Neuronal stem cell (in vitro differentiated cells): ENCODE measurements around the gene CYGB. TPM values are rescaled to one million over a fixed set of nuclear protein-coding genes. Genes with fewer than 3 reads are reported as not detected.
A peak's percentile ranks its signal among the peaks of the same experiment; 100 is the strongest.

ENCODE experiments used
- DNase-seq: peaks from one replicate; pipeline ENCODE4 v3.0.0-alpha.2; 2013; ENCODE audit warnings: low spot score
- H2AFZ ChIP-seq: one replicate; pipeline ENCODE4 v1.6.1; 2013; ENCODE audit warnings: mild to moderate bottlenecking, low read length, inconsistent platforms
- H2AK5ac ChIP-seq: 2 replicates; pipeline ENCODE4 v1.6.1; 2013; ENCODE audit warnings: low read depth, mild to moderate bottlenecking, inconsistent platforms, low read length, moderate library complexity, mixed read lengths
- H2BK120ac ChIP-seq: 2 replicates; pipeline ENCODE4 v1.6.1; 2013; ENCODE audit warnings: low read depth, mild to moderate bottlenecking, inconsistent platforms, low read length, moderate library complexity, mixed read lengths
- H2BK12ac ChIP-seq: one replicate; pipeline ENCODE4 v1.6.1; 2013; ENCODE audit warnings: low read length, inconsistent platforms
- H2BK15ac ChIP-seq: 2 replicates; pipeline ENCODE4 v1.6.1; 2013; ENCODE audit warnings: mild to moderate bottlenecking, low read length, inconsistent platforms, mixed read lengths
- H2BK5ac ChIP-seq: one replicate; pipeline ENCODE4 v1.6.1; 2013; ENCODE audit warnings: inconsistent platforms, mild to moderate bottlenecking, low read length, moderate library complexity
- H3K14ac ChIP-seq: one replicate; pipeline ENCODE4 v1.6.1; 2013; ENCODE audit warnings: low read length, inconsistent platforms
- H3K18ac ChIP-seq: 2 replicates; pipeline ENCODE4 v1.6.1; 2013; ENCODE audit warnings: low read length, inconsistent platforms
- H3K23ac ChIP-seq: 2 replicates; pipeline ENCODE4 v1.6.1; 2013; ENCODE audit warnings: low read depth, mild to moderate bottlenecking, mixed read lengths, low read length, inconsistent platforms; ENCODE audit not compliant: poor library complexity
- H3K27ac ChIP-seq: replicated peaks from 3 replicates; pipeline ENCODE4 v1.5.1; 2013; ENCODE audit warnings: low read length, inconsistent platforms
- H3K27me3 ChIP-seq, 3 experiments: 2 replicates each; pipeline ENCODE4 v1.6.1; 2013; ENCODE audit warnings: low read length in 3 of 3, mild to moderate bottlenecking in 2 of 3, inconsistent platforms in 1 of 3, low read depth in 1 of 3, mixed read lengths in 1 of 3, moderate library complexity in 1 of 3; ENCODE audit not compliant: control insufficient read depth in 3 of 3, insufficient read depth in 3 of 3
- H3K36me3 ChIP-seq, 2 donors: replicated peaks in 1 of 2; 2 replicates each; pipeline ENCODE4 v1.6.1; 2013; ENCODE audit warnings: low read length in 2 of 2; ENCODE audit not compliant: control insufficient read depth in 2 of 2, insufficient read depth in 2 of 2
- H3K4ac ChIP-seq: 2 replicates; pipeline ENCODE4 v1.6.1; 2013; ENCODE audit warnings: inconsistent platforms, mild to moderate bottlenecking, low read length, moderate library complexity
- H3K4me1 ChIP-seq, 2 donors: 1 replicate in 1 of 2; 2 replicates in 1 of 2; pipeline ENCODE4 v1.6.1; 2013; ENCODE audit warnings: low read length in 2 of 2, low read depth in 1 of 2; ENCODE audit not compliant: control insufficient read depth in 2 of 2, insufficient read depth in 1 of 2
- H3K4me2 ChIP-seq: one replicate; pipeline ENCODE4 v1.6.1; 2013; ENCODE audit warnings: mild to moderate bottlenecking, low read length, inconsistent platforms; ENCODE audit not compliant: insufficient read depth, poor library complexity, severe bottlenecking
- H3K4me3 ChIP-seq, 2 donors: 2 replicates each; pipeline ENCODE4 v1.5.1; 2013; ENCODE audit warnings: low read length in 2 of 2, mild to moderate bottlenecking in 2 of 2, inconsistent platforms in 1 of 2, moderate library complexity in 1 of 2
- H3K79me1 ChIP-seq: one replicate; pipeline ENCODE4 v1.6.1; 2013; ENCODE audit warnings: low read depth, mild to moderate bottlenecking, inconsistent platforms, low read length, moderate library complexity
- H3K9ac ChIP-seq: one replicate; pipeline ENCODE4 v1.6.1; 2013; ENCODE audit warnings: mild to moderate bottlenecking, low read depth, low read length, inconsistent platforms; ENCODE audit not compliant: poor library complexity
- H3K9me3 ChIP-seq, 2 donors: replicated peaks in 1 of 2; 2 replicates each; pipeline versions ENCODE3 to v1.6.1; 2013; ENCODE audit warnings: low read length in 2 of 2, mild to moderate bottlenecking in 2 of 2, inconsistent platforms in 1 of 2, low read depth in 1 of 2, mixed read lengths in 1 of 2, moderate library complexity in 1 of 2; ENCODE audit not compliant: control insufficient read depth in 2 of 2, insufficient read depth in 1 of 2
- H4K8ac ChIP-seq: one replicate; pipeline ENCODE4 v1.6.1; 2013; ENCODE audit warnings: low read depth, mild to moderate bottlenecking, inconsistent platforms, low read length, moderate library complexity
- H4K91ac ChIP-seq: one replicate; pipeline ENCODE4 v1.6.1; 2013; ENCODE audit warnings: low read length, low read depth, mild to moderate bottlenecking, inconsistent platforms; ENCODE audit not compliant: poor library complexity
- WGBS, 2 donors: extraction: QIAGEN DNeasy Blood & Tissue Kit; methylation state at CpG; one replicate each; pipeline ENCODE4 v1.1.7; 2013; ENCODE audit warnings: missing lambda C conversion rate in 2 of 2, mixed read lengths in 1 of 2; ENCODE audit not compliant: insufficient read length in 2 of 2, insufficient replicate concordance in 1 of 2; ENCODE audit errors: extremely low coverage in 2 of 2; 5-methylcytosine and 5-hydroxymethylcytosine counted together
- polyA plus RNA-seq, 2 experiments: library from polyadenylated mRNA; stranded (reverse); fragments of 200-250 nt; gene quantifications; one replicate each; pipeline ENCODE4 v1.2.3, GENCODE V29; 2013

CYGB gene
- polyA plus RNA-seq (2013, experiment 1 of 2) = 0.98 TPM
- polyA plus RNA-seq (2013, experiment 2 of 2) = 0.96 TPM

- no peak for DNase-seq
- H2BK5ac ChIP-seq = peak within 1 kb of the TSS; percentile 58
- no peak within 1 kb of the TSS for H4K91ac ChIP-seq
- H3K4ac ChIP-seq = no peak within 1 kb of the TSS
- peak within 1 kb of the TSS; percentile 60 for H2BK15ac ChIP-seq
- H2BK12ac ChIP-seq = no peak within 1 kb of the TSS
- H3K27ac ChIP-seq = no peak within 1 kb of the TSS
- WGBS, 2 donors = no CpG with 5 or more reads among the region's 95 CpGs
- no peaks in the 10 kb centered on the region for H3K9me3 ChIP-seq
- H3K4me2 ChIP-seq = peak within 1 kb of the TSS; percentile 95
- H3K4me1 ChIP-seq = peaks cover 11 to 17% of the 10 kb centered on the region in 2 donors
- H3K4me3 ChIP-seq = peak within 1 kb of the TSS; percentile 28 to 76
- peak within 1 kb of the TSS; percentile 57 for H3K14ac ChIP-seq
- peak within 1 kb of the TSS; percentile 93 for H3K18ac ChIP-seq
- H2BK120ac ChIP-seq = no peak within 1 kb of the TSS
- no peak within 1 kb of the TSS for H4K8ac ChIP-seq
- H3K23ac ChIP-seq = peak within 1 kb of the TSS; percentile 47
- H2AFZ ChIP-seq = peak within 1 kb of the TSS; percentile 89
- H3K79me1 ChIP-seq = no peaks in the 10 kb centered on the region
- no peaks in the 10 kb centered on the region for H3K36me3 ChIP-seq
- H3K27me3 ChIP-seq = peaks cover 9 to 65% (median 41%) of the 10 kb centered on the region in 3 experiments
- peak within 1 kb of the TSS; percentile 82 for H3K9ac ChIP-seq
- H2AK5ac ChIP-seq = peak within 1 kb of the TSS; percentile 69
These were observed at the start of gene CYGB for GRCh38 chr17:76537578-76538280. TSS of gene CYGB (minus strand) at chr17:76537709. CDS start at chr17:76537542, 167 bp downstream.

GRCh38 chr17:76586741-76587487 lies 49.4 kb upstream of the CYGB start:
- Histone ChIP-seq H3K27ac (no peak overlapping the region), H2AK5ac (no peak overlapping the region), H3K79me1 (no peaks in the 10 kb centered on the region), H3K23ac (no peak overlapping the region), H2BK120ac (no peak overlapping the region), H2BK12ac (no peak overlapping the region), H3K4me2 (no peak overlapping the region), H2BK15ac (no peak overlapping the region), H3K9me3 (peaks cover 0 to 3% of the 10 kb centered on the region in 2 donors), H3K4me3 (no peak overlapping the region), H3K36me3 (no peaks in the 10 kb centered on the region), H2BK5ac (no peak overlapping the region), H3K4ac (no peak overlapping the region), H3K14ac (no peak overlapping the region), H3K4me1 (peaks cover 5 to 19% of the 10 kb centered on the region in 2 donors), H3K9ac (no peak overlapping the region), H2AFZ (no peak overlapping the region), H3K27me3 (peaks cover 8 to 71% (median 35%) of the 10 kb centered on the region in 3 experiments), H4K91ac (no peak overlapping the region), H3K18ac (no peak overlapping the region), H4K8ac (no peak overlapping the region)
- DNase-seq = no peak
- no CpG with 5 or more reads among the region's 17 CpGs for WGBS, 2 donors

- H2AFZ ChIP-seq = peak within 1 kb of the TSS; percentile 90
- peak within 1 kb of the TSS; percentile 75 for H3K23ac ChIP-seq
- peak within 1 kb of the TSS; percentile 73 for H3K4me2 ChIP-seq
- no peaks in the 10 kb centered on the region for H3K36me3 ChIP-seq
- peak within 1 kb of the TSS; percentile 47 for H2BK5ac ChIP-seq
- no peak within 1 kb of the TSS for H2BK120ac ChIP-seq
- H2AK5ac ChIP-seq = no peak within 1 kb of the TSS
- no peak within 1 kb of the TSS for H3K4ac ChIP-seq
- peak within 1 kb of the TSS; percentile 63 for H3K9ac ChIP-seq
- no peak within 1 kb of the TSS for H2BK12ac ChIP-seq
- peaks cover 8 to 77% (median 38%) of the 10 kb centered on the region in 3 experiments for H3K27me3 ChIP-seq
- peaks cover 12 to 21% of the 10 kb centered on the region in 2 donors for H3K4me1 ChIP-seq
- whole genome bisulfite sequencing, 2 donors = no CpG with 5 or more reads among the region's 84 CpGs
- no peak within 1 kb of the TSS for H4K8ac ChIP-seq
- no peak for DNase-seq
- H2BK15ac ChIP-seq = peak within 1 kb of the TSS; percentile 51
- H4K91ac ChIP-seq = no peak within 1 kb of the TSS
- no peaks in the 10 kb centered on the region for H3K79me1 ChIP-seq
- no peak within 1 kb of the TSS for H3K14ac ChIP-seq
- peak within 1 kb of the TSS; percentile 79 for H3K18ac ChIP-seq
- H3K4me3 ChIP-seq = peak within 1 kb of the TSS; percentile 9 to 75
- no peak within 1 kb of the TSS for H3K27ac ChIP-seq
- peaks cover 0 to 3% of the 10 kb centered on the region in 2 donors for H3K9me3 ChIP-seq
These were observed 48.4 kb upstream of the CYGB start, which contains the start of gene ST6GALNAC2 for GRCh38 chr17:76585649-76586593. TSS of gene ST6GALNAC2 (minus strand) at chr17:76585860. CDS start at chr17:76585808, 52 bp downstream.
